Transverse colon (tissue), 4 donors: ENCODE data around the gene MDFI. TPM values are rescaled to one million over a fixed set of nuclear protein-coding genes. Genes with fewer than 3 reads are reported as not detected.

ENCODE experiments used
- DNase-seq: peaks from one replicate; pipeline ENCODE4 v3.0.0-alpha.2; 2019
- H3K27ac ChIP-seq, 4 donors: fragments of 200-600 bp; sonication (generic); 2 replicates each; pipeline ENCODE4 v1.5.1; 2016 to 2018; ENCODE audit warnings: inconsistent platforms in 4 of 4
- H3K27me3 ChIP-seq: fragments of 200-600 bp; sonication (generic); 2 replicates; pipeline ENCODE4 v1.5.1; 2017; ENCODE audit warnings: inconsistent platforms
- H3K36me3 ChIP-seq, 4 donors: fragments of 200-600 bp; sonication (generic); 2 replicates each; pipeline ENCODE4 v1.5.1; 2017 to 2019; ENCODE audit warnings: inconsistent platforms in 4 of 4
- H3K4me1 ChIP-seq, 4 donors: fragments of 200-600 bp; sonication (generic); 2 replicates each; pipeline ENCODE4 v1.5.1; 2017 to 2020; ENCODE audit warnings: inconsistent platforms in 4 of 4
- H3K4me3 ChIP-seq, 4 donors: fragments of 200-600 bp; sonication (generic); 1 replicate in 1 of 4; 2 replicates in 3 of 4; pipeline versions ENCODE4 v1.5.1 to v1.6.1; 2017 to 2019; ENCODE audit warnings: inconsistent platforms in 4 of 4
- H3K9me3 ChIP-seq, 2 donors: fragments of 200-600 bp; sonication (generic); 2 replicates each; pipeline ENCODE4 v1.5.1; 2017 to 2019; ENCODE audit warnings: inconsistent platforms in 2 of 2
- CTCF ChIP-seq, 5 experiments: fragments of 200-600 bp in 3 of 5; fragments of 450-650 bp in 2 of 5; sonication (generic) in 3 of 5; IDR thresholded peaks; 1 replicate in 2 of 5; 2 replicates in 3 of 5; pipeline ENCODE4 v1.5.1; 2016 to 2017; ENCODE audit warnings: antibody characterized with exemption in 5 of 5, inconsistent platforms in 3 of 5, mild to moderate bottlenecking in 2 of 5, moderate library complexity in 1 of 5
- EP300 ChIP-seq: sonication (generic); formaldehyde crosslinking; IDR thresholded peaks from one replicate; pipeline ENCODE4 v1.6.1; 2017; ENCODE audit warnings: antibody characterized with exemption, low read depth
- POLR2A ChIP-seq: fragments of 450-650 bp; IDR thresholded peaks from one replicate; pipeline ENCODE4 v1.6.1; 2016; ENCODE audit warnings: antibody characterized with exemption, mild to moderate bottlenecking, moderate library complexity
- POLR2AphosphoS5 ChIP-seq, 3 donors: sonication (generic); formaldehyde crosslinking; IDR thresholded peaks; one replicate each; pipeline ENCODE4 v1.6.1; 2016; ENCODE audit warnings: antibody characterized with exemption in 3 of 3
- WGBS, 2 donors: methylation state at CpG; one replicate each; pipeline ENCODE4 v1.1.5; 2018; ENCODE audit warnings: low coverage in 1 of 2; 5-methylcytosine and 5-hydroxymethylcytosine counted together
- in situ Hi-C, 4 donors: fragments of 200-750 bp; cut with MboI; loops; one replicate each; pipeline versions ENCODE4 v1.15.0 to v1.15.1; 2017; ENCODE audit warnings: low sequenced_read_pairs in 3 of 4, low pct_ligation_motif_present in 1 of 4, low pct_unique_long_range_greater_than_20kb in 1 of 4
- intact Hi-C: fragments of 100-400 bp; cut with DNase I; formaldehyde crosslinking; loops from one replicate; pipeline ENCODE4 v1.15.1; 2023; ENCODE audit warnings: low total_unique reads
- total RNA-seq, 4 donors: library from RNA; depleted of rRNA; stranded (reverse); fragments of >200 nt; gene quantifications; one replicate each; pipeline ENCODE4 v1.1.0, GENCODE V29; 2016

Gene MDFI
- 1 to 10 TPM in 2 of 4 donors, not detected in 2; 2.1 to 2.2 TPM for total RNA-seq

GRCh38 chr6:41638002-41638934, at the start of gene MDFI:
TSS of gene MDFI (plus strand) at chr6:41638468. CDS start at chr6:41638750, 282 bp downstream.
- H3K36me3 ChIP-seq: no peaks in the 10 kb centered on the region
- intact Hi-C loops (no loop called here), in situ Hi-C loops (no loop called here)
- WGBS, 2 donors: 3% methylated on average over 78 of the region's 86 CpGs; no CpG with 5 or more reads in 1 of the 2 donors
- peaks cover 48% of the 10 kb centered on the region for H3K27me3 ChIP-seq
- no peaks in the 10 kb centered on the region for H3K9me3 ChIP-seq
- H3K27ac ChIP-seq: peak within 1 kb of the TSS in 3 of 4 donors; percentile 24 to 31 (median 28)
- no peak for DNase-seq
- peaks cover 0 to 29% (median 21%) of the 10 kb centered on the region in 4 donors for H3K4me1 ChIP-seq
- peak within 1 kb of the TSS; percentile 22 to 54 (median 30) for H3K4me3 ChIP-seq
- TF ChIP-seq EP300 (no peak), POLR2A (no peak)

GRCh38 chr6:41589223-41589622, 49.0 kb upstream of the MDFI start:
- 80 to 86% methylated on average over 1 to 4 of the region's 4 CpGs for WGBS, 2 donors
- TF ChIP-seq POLR2AphosphoS5 (IDR thresholded peaks at IDR 0.05) (no peak), POLR2A (no peak), CTCF (IDR thresholded peaks at IDR 0.05) (no peak), EP300 (no peak)
- Histone ChIP-seq H3K27ac (no peak overlapping the region), H3K4me1 (peaks cover 0 to 5% (median 2%) of the 10 kb centered on the region in 4 donors), H3K4me3 (no peak overlapping the region), H3K27me3 (no peaks in the 10 kb centered on the region), H3K9me3 (no peaks in the 10 kb centered on the region), H3K36me3 (no peaks in the 10 kb centered on the region)
- intact Hi-C loops (no loop called here), in situ Hi-C loops (loop anchor here in 1 of 4 donors (25.0 kb wide), 1 partner anchor 177 kb away; no protein-coding TSS in a partner anchor)
- no peak for DNase-seq

GRCh38 chr6:41589636-41590622, 48.3 kb upstream of the MDFI start:
- 89 to 100% methylated on average over 1 to 32 of the region's 39 CpGs for WGBS, 2 donors
- no peaks in the 10 kb centered on the region for H3K9me3 ChIP-seq
- intact Hi-C loops: loop anchor here (5.0 kb wide), 3 partner anchors 128 to 218 kb away; no protein-coding TSS in a partner anchor
- no peaks in the 10 kb centered on the region for H3K4me1 ChIP-seq
- in situ Hi-C loops: loop anchor here (10.0 to 25.0 kb wide), 6 partner anchors 85 to 225 kb away; no protein-coding TSS in a partner anchor
- H3K4me3 ChIP-seq: no peak overlapping the region
- no peak overlapping the region for H3K27ac ChIP-seq
- DNase-seq: no peak
- no peaks in the 10 kb centered on the region for H3K36me3 ChIP-seq
- H3K27me3 ChIP-seq: no peaks in the 10 kb centered on the region
- no peak for TF ChIP-seq POLR2AphosphoS5 (IDR thresholded peaks at IDR 0.05)
- TF ChIP-seq POLR2A: no peak

- Histone ChIP-seq H3K27me3 (no peaks in the 10 kb centered on the region), H3K9me3 (no peaks in the 10 kb centered on the region), H3K27ac (no peak overlapping the region), H3K4me1 (no peaks in the 10 kb centered on the region), H3K36me3 (no peaks in the 10 kb centered on the region), H3K4me3 (no peak overlapping the region)
- in situ Hi-C loops: loop anchor here (10.0 to 25.0 kb wide), 6 partner anchors 84 to 226 kb away; no protein-coding TSS in a partner anchor
- intact Hi-C loops: loop anchor here (5.0 kb wide), 3 partner anchors 129 to 219 kb away; no protein-coding TSS in a partner anchor
- DNase-seq: no peak
- TF ChIP-seq EP300 (no peak), POLR2AphosphoS5 (IDR thresholded peaks at IDR 0.05) (no peak), CTCF (IDR thresholded peaks at IDR 0.05) (no peak), POLR2A (no peak)
- WGBS, 2 donors: 89% methylated on average over 6 of the region's 6 CpGs; no CpG with 5 or more reads in 1 of the 2 donors
Measured at GRCh38 chr6:41591122-41591521, 47.1 kb upstream of the MDFI start.
